KMS-11 (cell line): ENCODE data around the gene RANBP17.

ENCODE experiments used
- H2AFZ ChIP-seq: fragments of 200-600 bp; sonication (generic); 2 replicates; pipeline ENCODE4 v1.6.1; 2016; ENCODE audit warnings: antibody characterized with exemption, mixed run types, low read depth
- H3K27ac ChIP-seq: fragments of 200-600 bp; sonication (generic); 2 replicates; pipeline ENCODE4 v1.6.1; 2016; ENCODE audit warnings: mild to moderate bottlenecking, mixed run types
- H3K27me3 ChIP-seq: fragments of 200-600 bp; sonication (generic); 2 replicates; pipeline ENCODE4 v1.6.1; 2017; ENCODE audit warnings: mild to moderate bottlenecking, low read depth, mixed run types, moderate library complexity; ENCODE audit not compliant: insufficient read depth
- H3K36me3 ChIP-seq: fragments of 200-600 bp; sonication (generic); 2 replicates; pipeline ENCODE4 v1.6.1; 2017; ENCODE audit warnings: mild to moderate bottlenecking, mixed run types; ENCODE audit not compliant: insufficient read depth
- H3K4me1 ChIP-seq: fragments of 200-600 bp; sonication (generic); 2 replicates; pipeline ENCODE4 v1.6.1; 2016; ENCODE audit warnings: mild to moderate bottlenecking, low read depth, mixed run types; ENCODE audit not compliant: poor library complexity, severe bottlenecking
- H3K4me2 ChIP-seq: fragments of 200-600 bp; sonication (generic); 2 replicates; pipeline ENCODE4 v1.7.0; 2016; ENCODE audit warnings: mild to moderate bottlenecking, mixed run types
- H3K4me3 ChIP-seq: fragments of 200-600 bp; sonication (generic); IDR thresholded peaks from 2 replicates; pipeline ENCODE4 v1.6.1; 2017; ENCODE audit warnings: low read depth, low read length, mixed read lengths; ENCODE audit not compliant: insufficient read depth
- H3K79me2 ChIP-seq: fragments of 200-600 bp; sonication (generic); 2 replicates; pipeline ENCODE4 v1.6.1; 2016; ENCODE audit warnings: low read depth, mixed run types; ENCODE audit not compliant: insufficient read depth
- H3K9ac ChIP-seq: fragments of 200-600 bp; sonication (generic); 2 replicates; pipeline ENCODE4 v1.6.1; 2016; ENCODE audit warnings: mild to moderate bottlenecking, mixed run types
- H4K20me1 ChIP-seq: fragments of 200-600 bp; sonication (generic); 2 replicates; pipeline ENCODE4 v1.6.1; 2016; ENCODE audit warnings: mild to moderate bottlenecking, mixed run types; ENCODE audit not compliant: insufficient read depth
- TF ChIP-seq, protein P1 (sequence below): fragments of 200-600 bp; sonication (generic); conservative IDR thresholded peaks from 2 replicates; pipeline ENCODE4 v1.6.1; 2017; ENCODE audit warnings: low read depth, mild to moderate bottlenecking, antibody characterized with exemption, low read length, moderate library complexity, mixed read lengths

The RANBP17 gene

DNA sequence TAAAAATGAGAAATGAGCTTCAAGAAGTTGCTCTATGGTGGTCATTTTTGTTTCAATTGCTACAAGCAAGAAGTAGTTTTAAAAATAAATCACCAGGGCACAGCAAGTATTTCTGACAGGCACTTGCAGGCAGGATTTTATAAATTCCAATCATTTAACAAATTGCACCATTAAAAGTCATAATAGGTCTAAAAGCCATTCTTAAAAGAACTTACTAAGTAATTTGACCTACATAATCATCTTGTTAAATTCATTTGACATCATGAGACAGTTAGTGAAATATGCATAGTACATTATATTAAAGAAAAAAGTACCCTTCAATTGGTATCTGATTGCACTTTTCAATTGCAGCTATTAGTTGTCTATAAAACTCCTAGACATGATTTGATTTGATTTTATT lies 478.2 kb downstream of the RANBP17 start:
- no peaks in the 10 kb centered on the region for H3K27me3 ChIP-seq
- no peaks in the 10 kb centered on the region for H3K4me1 ChIP-seq
- no peak overlapping the region for H3K9ac ChIP-seq
- H3K4me2 ChIP-seq, result no peak overlapping the region
- no peak overlapping the region for H3K4me3 ChIP-seq
- H2AFZ ChIP-seq, result no peak overlapping the region
- H3K27ac ChIP-seq, result no peak overlapping the region
- TF ChIP-seq, protein P1, sequence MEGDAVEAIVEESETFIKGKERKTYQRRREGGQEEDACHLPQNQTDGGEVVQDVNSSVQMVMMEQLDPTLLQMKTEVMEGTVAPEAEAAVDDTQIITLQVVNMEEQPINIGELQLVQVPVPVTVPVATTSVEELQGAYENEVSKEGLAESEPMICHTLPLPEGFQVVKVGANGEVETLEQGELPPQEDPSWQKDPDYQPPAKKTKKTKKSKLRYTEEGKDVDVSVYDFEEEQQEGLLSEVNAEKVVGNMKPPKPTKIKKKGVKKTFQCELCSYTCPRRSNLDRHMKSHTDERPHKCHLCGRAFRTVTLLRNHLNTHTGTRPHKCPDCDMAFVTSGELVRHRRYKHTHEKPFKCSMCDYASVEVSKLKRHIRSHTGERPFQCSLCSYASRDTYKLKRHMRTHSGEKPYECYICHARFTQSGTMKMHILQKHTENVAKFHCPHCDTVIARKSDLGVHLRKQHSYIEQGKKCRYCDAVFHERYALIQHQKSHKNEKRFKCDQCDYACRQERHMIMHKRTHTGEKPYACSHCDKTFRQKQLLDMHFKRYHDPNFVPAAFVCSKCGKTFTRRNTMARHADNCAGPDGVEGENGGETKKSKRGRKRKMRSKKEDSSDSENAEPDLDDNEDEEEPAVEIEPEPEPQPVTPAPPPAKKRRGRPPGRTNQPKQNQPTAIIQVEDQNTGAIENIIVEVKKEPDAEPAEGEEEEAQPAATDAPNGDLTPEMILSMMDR, result no peak
- no peaks in the 10 kb centered on the region for H3K79me2 ChIP-seq
- H3K36me3 ChIP-seq, result no peaks in the 10 kb centered on the region
- no peaks in the 10 kb centered on the region for H4K20me1 ChIP-seq

DNA sequence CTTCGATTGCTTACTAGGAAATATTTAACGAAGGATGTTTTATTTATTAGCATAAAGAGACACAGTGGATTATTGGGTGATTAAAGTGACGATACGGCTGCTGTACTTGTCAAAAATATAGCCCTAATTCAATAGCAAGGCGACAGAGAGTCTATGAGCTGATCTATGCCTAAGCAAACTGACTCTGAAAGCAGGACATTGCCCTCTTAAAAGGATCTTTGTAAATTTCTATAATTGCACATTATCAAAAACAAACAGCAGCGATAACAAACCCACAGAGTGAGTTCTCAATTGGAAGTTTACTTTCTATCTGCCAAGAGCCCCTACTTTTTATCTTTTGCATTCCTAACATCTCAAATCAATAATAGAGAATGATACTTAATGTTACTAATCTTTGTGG lies 478.7 kb downstream of the RANBP17 start:
- no peaks in the 10 kb centered on the region for H3K27me3 ChIP-seq
- TF ChIP-seq, protein P1, result no peak
- H4K20me1 ChIP-seq, result no peaks in the 10 kb centered on the region
- no peak overlapping the region for H3K27ac ChIP-seq
- no peaks in the 10 kb centered on the region for H3K79me2 ChIP-seq
- H3K9ac ChIP-seq, result no peak overlapping the region
- no peak overlapping the region for H3K4me2 ChIP-seq
- no peak overlapping the region for H2AFZ ChIP-seq
- no peaks in the 10 kb centered on the region for H3K36me3 ChIP-seq
- H3K4me1 ChIP-seq, result no peaks in the 10 kb centered on the region
- H3K4me3 ChIP-seq, result no peak overlapping the region

- Histone ChIP-seq H2AFZ (no peak overlapping the region), H3K79me2 (no peaks in the 10 kb centered on the region), H3K9ac (no peak overlapping the region), H3K4me2 (no peak overlapping the region), H3K4me1 (no peaks in the 10 kb centered on the region), H3K4me3 (no peak overlapping the region), H4K20me1 (no peaks in the 10 kb centered on the region), H3K27ac (no peak overlapping the region), H3K27me3 (no peaks in the 10 kb centered on the region), H3K36me3 (no peaks in the 10 kb centered on the region)
- TF ChIP-seq, protein P1, result peak; percentile 62
These were observed 480.7 kb downstream of the RANBP17 start for GRCh38 chr5:171342362-171343111.

DNA sequence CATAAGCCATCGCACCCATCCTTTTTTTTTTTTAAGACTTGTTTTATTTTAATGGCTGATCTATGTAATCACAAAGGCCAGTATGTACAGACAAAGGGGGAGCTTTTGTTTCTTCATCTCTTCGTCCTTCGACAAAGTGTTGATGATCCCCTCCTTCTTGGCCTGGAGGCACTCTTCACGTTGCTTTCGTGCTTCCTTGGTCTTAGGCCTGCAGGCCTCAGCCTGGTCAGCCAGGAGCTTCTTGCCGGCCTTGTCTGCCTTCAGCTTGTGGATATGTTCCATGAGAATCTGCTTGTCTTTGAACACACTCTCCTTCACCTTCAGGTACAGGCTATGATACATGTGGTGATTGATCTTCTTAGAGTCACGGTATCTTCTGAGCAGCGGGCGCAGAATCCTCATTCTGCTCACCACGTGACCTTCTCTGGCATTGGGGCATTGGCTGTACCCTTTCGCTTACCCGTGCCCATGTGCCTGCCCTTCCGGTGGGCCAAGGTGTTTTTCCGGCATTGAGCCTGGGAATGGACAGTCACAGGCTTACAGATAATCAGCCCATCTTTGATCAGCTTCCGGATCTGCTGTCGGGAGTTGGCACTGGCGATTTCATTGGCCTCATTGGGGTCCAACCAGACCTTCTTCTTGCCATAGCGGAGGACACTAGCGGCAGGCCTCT lies 483.3 kb downstream of the RANBP17 start:
- Histone ChIP-seq H3K4me1 (no peaks in the 10 kb centered on the region), H3K27me3 (no peaks in the 10 kb centered on the region), H2AFZ (no peak overlapping the region), H3K27ac (no peak overlapping the region), H3K79me2 (no peaks in the 10 kb centered on the region), H3K36me3 (no peaks in the 10 kb centered on the region), H3K4me3 (no peak overlapping the region), H3K4me2 (no peak overlapping the region), H3K9ac (no peak overlapping the region), H4K20me1 (no peaks in the 10 kb centered on the region)
- TF ChIP-seq, protein P1, result no peak
